HepG2 (cell line): Measurements from ENCODE around the gene MRS2. TPM values are rescaled to one million over a fixed set of nuclear protein-coding genes. Genes with fewer than 3 reads are reported as not detected.
A peak's percentile ranks its signal among the peaks of the same experiment; 100 is the strongest.

ENCODE experiments used
- FOSL2 ChIP-seq: sonication (generic); formaldehyde crosslinking; IDR thresholded peaks from 2 replicates; pipeline ENCODE4 v1.4.0; 2020; ENCODE audit warnings: missing genetic modification reagents
- HOXA3 ChIP-seq: sonication (generic); formaldehyde crosslinking; IDR thresholded peaks from 2 replicates; pipeline ENCODE4 v1.5.0; 2020; ENCODE audit warnings: missing genetic modification reagents
- ISL2 ChIP-seq: sonication (generic); formaldehyde crosslinking; IDR thresholded peaks from 2 replicates; pipeline ENCODE4 v1.5.0; 2020; ENCODE audit warnings: missing genetic modification reagents
- NCOR1 ChIP-seq: fragments of 200-600 bp; sonication (generic); IDR thresholded peaks from 2 replicates; pipeline ENCODE4 v1.7.0; 2017; ENCODE audit warnings: antibody characterized with exemption, low read length, borderline replicate concordance
- TAF1 ChIP-seq: sonication (generic); formaldehyde crosslinking; IDR thresholded peaks from 2 replicates; pipeline ENCODE4 v1.4.0; 2020; ENCODE audit warnings: missing genetic modification reagents
- TCF7 ChIP-seq: sonication (generic); IDR thresholded peaks from 2 replicates; pipeline ENCODE4 v1.6.1; 2016; ENCODE audit warnings: antibody characterized with exemption, low read depth
- TP53 ChIP-seq: sonication (generic); formaldehyde crosslinking; conservative IDR thresholded peaks from 2 replicates; pipeline ENCODE4 v1.4.0; 2020; ENCODE audit warnings: missing genetic modification reagents
- ZBTB3 ChIP-seq: sonication (generic); formaldehyde crosslinking; IDR thresholded peaks from 2 replicates; pipeline ENCODE4 v1.4.0; 2020; ENCODE audit warnings: low read depth, mild to moderate bottlenecking, moderate library complexity, missing genetic modification reagents, borderline replicate concordance
- polyA plus RNA-seq, 8 experiments: library from polyadenylated mRNA; depleted of rRNA in 3 of 8; stranded (reverse) in 7 of 8; unstranded in 1 of 8; fragments of >200 nt; fragmentation: Illumina TruSeq in 4 of 8; extraction: Trizol in 4 of 8; gene quantifications; 2 replicates each; pipeline versions ENCODE4 v1.2.1 to v1.2.3, GENCODE V29; 2011 to 2016; ENCODE audit warnings: low read depth in 4 of 8, missing spikeins in 1 of 8, mixed read lengths in 1 of 8; ENCODE audit not compliant: insufficient read depth in 1 of 8
- total RNA-seq, 5 experiments: library from RNA; depleted of rRNA; stranded (reverse); fragments of >200 nt; fragmentation: Illumina TruSeq; extraction: Trizol; gene quantifications; 2 replicates each; pipeline ENCODE4 v1.2.3, GENCODE V29; 2016; ENCODE audit warnings: low read depth in 1 of 5
- TF ChIP-seq, protein P1 (sequence below): sonication (generic); formaldehyde crosslinking; IDR thresholded peaks from 2 replicates; pipeline ENCODE4 v1.4.0; 2020; ENCODE audit warnings: missing genetic modification reagents
- TF ChIP-seq, protein P2 (sequence below): sonication (generic); formaldehyde crosslinking; IDR thresholded peaks from 2 replicates; pipeline ENCODE4 v1.5.0; 2020; ENCODE audit warnings: mild to moderate bottlenecking, missing genetic modification reagents
- TF ChIP-seq, protein P3 (sequence below): IDR thresholded peaks from 2 replicates; pipeline ENCODE4 v1.4.0; 2020; ENCODE audit warnings: mild to moderate bottlenecking, missing genetic modification reagents
- TF ChIP-seq, protein P4 (sequence below): IDR thresholded peaks from 2 replicates; pipeline ENCODE4 v1.6.1; 2016; ENCODE audit warnings: low read depth, borderline replicate concordance
- TF ChIP-seq, protein P5 (sequence below): sonication (generic); formaldehyde crosslinking; IDR thresholded peaks from 2 replicates; pipeline ENCODE4 v1.4.0; 2020; ENCODE audit warnings: missing genetic modification reagents, borderline replicate concordance

Gene MRS2
- total and polyA plus RNA-seq, 2 of the 13 experiments (the other 11 are each of a cell fraction or from before 2014, with no cell fraction given) = 31.1 to 83.8 TPM

DNA sequence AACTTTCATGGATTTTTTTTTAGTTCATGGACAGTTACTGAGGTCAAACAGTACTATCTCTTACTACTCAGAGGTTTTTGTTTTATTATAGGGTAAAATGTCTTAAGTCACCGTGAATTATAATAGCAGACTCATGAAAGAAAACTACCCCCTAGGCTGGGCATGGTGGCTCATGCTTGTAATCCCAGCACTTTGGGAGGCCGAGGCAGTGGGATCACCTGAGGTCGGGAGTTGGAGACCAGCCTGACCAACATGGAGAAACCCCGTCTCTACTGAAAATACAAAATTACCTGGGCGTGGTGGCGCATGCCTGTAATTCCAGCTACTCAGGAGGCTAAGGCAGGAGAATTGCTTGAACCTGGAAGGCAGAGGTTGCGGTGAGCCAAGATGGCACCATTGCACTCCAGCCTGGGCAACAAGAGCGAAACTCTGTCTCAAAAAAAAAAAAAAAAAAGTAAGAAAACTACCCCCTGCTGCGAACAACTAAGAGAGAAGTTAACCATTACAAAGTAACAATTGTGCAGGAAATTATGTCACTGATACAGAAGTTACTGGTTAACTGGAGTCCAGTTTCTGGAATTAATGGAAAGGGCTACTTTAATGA lies 19.7 kb upstream of the MRS2 start (continued):
- TF ChIP-seq, protein P1, sequence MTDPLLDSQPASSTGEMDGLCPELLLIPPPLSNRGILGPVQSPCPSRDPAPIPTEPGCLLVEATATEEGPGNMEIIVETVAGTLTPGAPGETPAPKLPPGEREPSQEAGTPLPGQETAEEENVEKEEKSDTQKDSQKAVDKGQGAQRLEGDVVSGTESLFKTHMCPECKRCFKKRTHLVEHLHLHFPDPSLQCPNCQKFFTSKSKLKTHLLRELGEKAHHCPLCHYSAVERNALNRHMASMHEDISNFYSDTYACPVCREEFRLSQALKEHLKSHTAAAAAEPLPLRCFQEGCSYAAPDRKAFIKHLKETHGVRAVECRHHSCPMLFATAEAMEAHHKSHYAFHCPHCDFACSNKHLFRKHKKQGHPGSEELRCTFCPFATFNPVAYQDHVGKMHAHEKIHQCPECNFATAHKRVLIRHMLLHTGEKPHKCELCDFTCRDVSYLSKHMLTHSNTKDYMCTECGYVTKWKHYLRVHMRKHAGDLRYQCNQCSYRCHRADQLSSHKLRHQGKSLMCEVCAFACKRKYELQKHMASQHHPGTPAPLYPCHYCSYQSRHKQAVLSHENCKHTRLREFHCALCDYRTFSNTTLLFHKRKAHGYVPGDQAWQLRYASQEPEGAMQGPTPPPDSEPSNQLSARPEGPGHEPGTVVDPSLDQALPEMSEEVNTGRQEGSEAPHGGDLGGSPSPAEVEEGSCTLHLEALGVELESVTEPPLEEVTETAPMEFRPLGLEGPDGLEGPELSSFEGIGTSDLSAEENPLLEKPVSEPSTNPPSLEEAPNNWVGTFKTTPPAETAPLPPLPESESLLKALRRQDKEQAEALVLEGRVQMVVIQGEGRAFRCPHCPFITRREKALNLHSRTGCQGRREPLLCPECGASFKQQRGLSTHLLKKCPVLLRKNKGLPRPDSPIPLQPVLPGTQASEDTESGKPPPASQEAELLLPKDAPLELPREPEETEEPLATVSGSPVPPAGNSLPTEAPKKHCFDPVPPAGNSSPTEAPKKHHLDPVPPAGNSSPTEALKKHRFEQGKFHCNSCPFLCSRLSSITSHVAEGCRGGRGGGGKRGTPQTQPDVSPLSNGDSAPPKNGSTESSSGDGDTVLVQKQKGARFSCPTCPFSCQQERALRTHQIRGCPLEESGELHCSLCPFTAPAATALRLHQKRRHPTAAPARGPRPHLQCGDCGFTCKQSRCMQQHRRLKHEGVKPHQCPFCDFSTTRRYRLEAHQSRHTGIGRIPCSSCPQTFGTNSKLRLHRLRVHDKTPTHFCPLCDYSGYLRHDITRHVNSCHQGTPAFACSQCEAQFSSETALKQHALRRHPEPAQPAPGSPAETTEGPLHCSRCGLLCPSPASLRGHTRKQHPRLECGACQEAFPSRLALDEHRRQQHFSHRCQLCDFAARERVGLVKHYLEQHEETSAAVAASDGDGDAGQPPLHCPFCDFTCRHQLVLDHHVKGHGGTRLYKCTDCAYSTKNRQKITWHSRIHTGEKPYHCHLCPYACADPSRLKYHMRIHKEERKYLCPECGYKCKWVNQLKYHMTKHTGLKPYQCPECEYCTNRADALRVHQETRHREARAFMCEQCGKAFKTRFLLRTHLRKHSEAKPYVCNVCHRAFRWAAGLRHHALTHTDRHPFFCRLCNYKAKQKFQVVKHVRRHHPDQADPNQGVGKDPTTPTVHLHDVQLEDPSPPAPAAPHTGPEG (CRISPR knock-in tag) = 0 out of 2 replicates have a peak, but pooled peaks have one; percentile 69
- TF ChIP-seq FOSL2 (CRISPR knock-in tag) (peak; percentile 21; the same call in 1 of the 2 replicates), TAF1 (CRISPR knock-in tag) (peak; percentile 74), NCOR1 (peak; percentile 75; the same call in 1 of the 2 replicates), ZBTB3 (CRISPR knock-in tag) (0 out of 2 replicates have a peak, but pooled peaks have one; percentile 57), HOXA3 (peak; percentile 67), TP53 (CRISPR knock-in tag) (0 out of 2 replicates have a peak, but pooled peaks have one; percentile 40), TCF7 (0 out of 2 replicates have a peak, but pooled peaks have one; percentile 23), ISL2 (CRISPR knock-in tag) (peak; percentile 60)
- TF ChIP-seq, protein P2, sequence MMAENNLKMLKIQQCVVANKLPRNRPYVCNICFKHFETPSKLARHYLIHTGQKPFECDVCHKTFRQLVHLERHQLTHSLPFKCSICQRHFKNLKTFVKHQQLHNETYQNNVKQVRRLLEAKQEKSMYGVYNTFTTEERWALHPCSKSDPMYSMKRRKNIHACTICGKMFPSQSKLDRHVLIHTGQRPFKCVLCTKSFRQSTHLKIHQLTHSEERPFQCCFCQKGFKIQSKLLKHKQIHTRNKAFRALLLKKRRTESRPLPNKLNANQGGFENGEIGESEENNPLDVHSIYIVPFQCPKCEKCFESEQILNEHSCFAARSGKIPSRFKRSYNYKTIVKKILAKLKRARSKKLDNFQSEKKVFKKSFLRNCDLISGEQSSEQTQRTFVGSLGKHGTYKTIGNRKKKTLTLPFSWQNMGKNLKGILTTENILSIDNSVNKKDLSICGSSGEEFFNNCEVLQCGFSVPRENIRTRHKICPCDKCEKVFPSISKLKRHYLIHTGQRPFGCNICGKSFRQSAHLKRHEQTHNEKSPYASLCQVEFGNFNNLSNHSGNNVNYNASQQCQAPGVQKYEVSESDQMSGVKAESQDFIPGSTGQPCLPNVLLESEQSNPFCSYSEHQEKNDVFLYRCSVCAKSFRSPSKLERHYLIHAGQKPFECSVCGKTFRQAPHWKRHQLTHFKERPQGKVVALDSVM (CRISPR knock-in tag) = peak; percentile 60; the same call in 1 of the 2 replicates
- TF ChIP-seq, protein P3, sequence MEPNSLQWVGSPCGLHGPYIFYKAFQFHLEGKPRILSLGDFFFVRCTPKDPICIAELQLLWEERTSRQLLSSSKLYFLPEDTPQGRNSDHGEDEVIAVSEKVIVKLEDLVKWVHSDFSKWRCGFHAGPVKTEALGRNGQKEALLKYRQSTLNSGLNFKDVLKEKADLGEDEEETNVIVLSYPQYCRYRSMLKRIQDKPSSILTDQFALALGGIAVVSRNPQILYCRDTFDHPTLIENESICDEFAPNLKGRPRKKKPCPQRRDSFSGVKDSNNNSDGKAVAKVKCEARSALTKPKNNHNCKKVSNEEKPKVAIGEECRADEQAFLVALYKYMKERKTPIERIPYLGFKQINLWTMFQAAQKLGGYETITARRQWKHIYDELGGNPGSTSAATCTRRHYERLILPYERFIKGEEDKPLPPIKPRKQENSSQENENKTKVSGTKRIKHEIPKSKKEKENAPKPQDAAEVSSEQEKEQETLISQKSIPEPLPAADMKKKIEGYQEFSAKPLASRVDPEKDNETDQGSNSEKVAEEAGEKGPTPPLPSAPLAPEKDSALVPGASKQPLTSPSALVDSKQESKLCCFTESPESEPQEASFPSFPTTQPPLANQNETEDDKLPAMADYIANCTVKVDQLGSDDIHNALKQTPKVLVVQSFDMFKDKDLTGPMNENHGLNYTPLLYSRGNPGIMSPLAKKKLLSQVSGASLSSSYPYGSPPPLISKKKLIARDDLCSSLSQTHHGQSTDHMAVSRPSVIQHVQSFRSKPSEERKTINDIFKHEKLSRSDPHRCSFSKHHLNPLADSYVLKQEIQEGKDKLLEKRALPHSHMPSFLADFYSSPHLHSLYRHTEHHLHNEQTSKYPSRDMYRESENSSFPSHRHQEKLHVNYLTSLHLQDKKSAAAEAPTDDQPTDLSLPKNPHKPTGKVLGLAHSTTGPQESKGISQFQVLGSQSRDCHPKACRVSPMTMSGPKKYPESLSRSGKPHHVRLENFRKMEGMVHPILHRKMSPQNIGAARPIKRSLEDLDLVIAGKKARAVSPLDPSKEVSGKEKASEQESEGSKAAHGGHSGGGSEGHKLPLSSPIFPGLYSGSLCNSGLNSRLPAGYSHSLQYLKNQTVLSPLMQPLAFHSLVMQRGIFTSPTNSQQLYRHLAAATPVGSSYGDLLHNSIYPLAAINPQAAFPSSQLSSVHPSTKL (CRISPR knock-in tag) = peak; percentile 69; the same call in 1 of the 2 replicates
- TF ChIP-seq, protein P4, sequence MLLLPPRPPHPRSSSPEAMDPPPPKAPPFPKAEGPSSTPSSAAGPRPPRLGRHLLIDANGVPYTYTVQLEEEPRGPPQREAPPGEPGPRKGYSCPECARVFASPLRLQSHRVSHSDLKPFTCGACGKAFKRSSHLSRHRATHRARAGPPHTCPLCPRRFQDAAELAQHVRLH (CRISPR knock-in tag) = 0 out of 2 replicates have a peak, but pooled peaks have one; percentile 23
- TF ChIP-seq, protein P5, sequence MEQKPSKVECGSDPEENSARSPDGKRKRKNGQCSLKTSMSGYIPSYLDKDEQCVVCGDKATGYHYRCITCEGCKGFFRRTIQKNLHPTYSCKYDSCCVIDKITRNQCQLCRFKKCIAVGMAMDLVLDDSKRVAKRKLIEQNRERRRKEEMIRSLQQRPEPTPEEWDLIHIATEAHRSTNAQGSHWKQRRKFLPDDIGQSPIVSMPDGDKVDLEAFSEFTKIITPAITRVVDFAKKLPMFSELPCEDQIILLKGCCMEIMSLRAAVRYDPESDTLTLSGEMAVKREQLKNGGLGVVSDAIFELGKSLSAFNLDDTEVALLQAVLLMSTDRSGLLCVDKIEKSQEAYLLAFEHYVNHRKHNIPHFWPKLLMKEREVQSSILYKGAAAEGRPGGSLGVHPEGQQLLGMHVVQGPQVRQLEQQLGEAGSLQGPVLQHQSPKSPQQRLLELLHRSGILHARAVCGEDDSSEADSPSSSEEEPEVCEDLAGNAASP (CRISPR knock-in tag) = peak; percentile 69; the same call in 1 of the 2 replicates
